ENCODE measurements around the gene PLBD1.

PLBD1 gene

DNA sequence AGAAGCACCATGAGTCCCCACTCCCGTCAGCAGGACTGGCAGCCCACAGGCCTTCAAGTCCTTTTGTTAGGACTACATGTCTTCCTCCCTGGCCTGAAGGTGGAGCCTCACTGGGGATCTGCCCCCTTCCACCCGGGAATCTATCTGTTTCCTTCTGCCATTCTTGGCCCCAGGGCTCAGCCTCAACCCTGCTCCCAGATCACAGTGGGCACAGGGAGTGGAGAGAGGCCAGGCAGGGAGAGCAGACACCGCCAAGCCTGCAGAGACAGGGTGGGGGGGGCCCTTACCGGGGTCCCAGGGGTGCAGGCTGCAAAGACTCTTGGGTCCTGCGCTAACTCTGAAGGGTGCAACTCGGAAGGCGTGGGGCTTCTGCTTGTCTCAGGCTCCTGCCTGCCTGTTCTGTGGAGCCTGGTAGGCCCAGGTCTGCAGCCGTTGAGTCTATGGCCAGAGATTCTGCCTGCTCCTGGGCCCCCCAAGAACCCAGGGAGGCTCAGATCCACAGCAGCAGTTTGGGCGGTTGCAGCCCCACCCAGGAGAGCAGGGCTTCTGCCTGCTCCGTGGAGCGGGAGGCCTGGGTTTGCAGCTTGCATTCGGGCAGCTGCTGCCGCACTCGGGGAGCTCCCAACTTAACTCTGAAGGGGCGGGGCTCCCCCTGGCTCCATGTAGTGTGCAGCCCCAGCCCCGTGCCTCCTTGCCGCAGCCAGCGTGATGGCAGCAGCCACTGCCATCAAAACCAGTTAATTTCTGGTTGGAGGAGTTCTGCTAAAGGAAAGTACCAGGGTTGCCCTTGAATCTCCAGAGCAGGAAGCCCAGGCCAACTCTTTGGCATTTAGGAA, 21.7 kb upstream of the PLBD1 start:
- Histone ChIP-seq H3K9me3 (ENCODE audit: control insufficient read depth, low read length) (no peaks in the 10 kb centered on the region), H3K36me3 (ENCODE audit: control insufficient read depth, insufficient read depth, low read length, severe bottlenecking) (no peaks in the 10 kb centered on the region), H3K9ac (ENCODE audit: low read length) (no peak overlapping the region), H3K4me1 (ENCODE audit: control insufficient read depth, insufficient read depth, low read length) (no peaks in the 10 kb centered on the region), H3K4me3 (ENCODE audit: low read length) (no peak overlapping the region), H3K27me3 (replicated peaks; ENCODE audit: control insufficient read depth, insufficient read depth, low read length) (no peaks in the 10 kb centered on the region)
- DNase-seq (ENCODE audit: low read depth): no peak

DNA sequence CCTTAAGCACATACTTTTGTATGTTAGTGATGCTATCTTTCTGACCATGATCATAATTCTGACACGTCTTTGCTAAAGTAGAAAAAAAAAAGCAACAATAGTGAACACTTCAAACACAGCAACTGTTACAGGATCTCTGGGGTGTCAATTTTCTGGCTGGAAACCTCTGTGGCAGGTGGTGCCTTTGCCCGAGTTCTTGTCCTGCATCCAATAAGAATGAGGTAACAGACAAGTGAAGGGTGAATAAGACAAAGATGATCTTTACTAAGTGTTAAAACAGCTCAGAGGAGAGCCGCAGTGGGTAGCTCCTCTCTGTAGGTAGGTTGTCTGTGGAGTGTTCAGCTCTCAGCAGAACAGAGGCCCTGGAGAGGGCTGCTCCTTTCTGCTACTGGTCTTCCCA, 20.9 kb upstream of the PLBD1 start:
- no peaks in the 10 kb centered on the region for H3K36me3 ChIP-seq (ENCODE audit: control insufficient read depth, insufficient read depth, low read length, severe bottlenecking)
- H3K9me3 ChIP-seq (ENCODE audit: control insufficient read depth, low read length): no peaks in the 10 kb centered on the region
- H3K4me1 ChIP-seq (ENCODE audit: control insufficient read depth, insufficient read depth, low read length): no peaks in the 10 kb centered on the region
- H3K4me3 ChIP-seq (ENCODE audit: low read length): no peak overlapping the region
- no peak for DNase-seq (ENCODE audit: low read depth)
- H3K27me3 ChIP-seq (replicated peaks; ENCODE audit: control insufficient read depth, insufficient read depth, low read length): no peaks in the 10 kb centered on the region
- H3K9ac ChIP-seq (ENCODE audit: low read length): no peak overlapping the region

DNA sequence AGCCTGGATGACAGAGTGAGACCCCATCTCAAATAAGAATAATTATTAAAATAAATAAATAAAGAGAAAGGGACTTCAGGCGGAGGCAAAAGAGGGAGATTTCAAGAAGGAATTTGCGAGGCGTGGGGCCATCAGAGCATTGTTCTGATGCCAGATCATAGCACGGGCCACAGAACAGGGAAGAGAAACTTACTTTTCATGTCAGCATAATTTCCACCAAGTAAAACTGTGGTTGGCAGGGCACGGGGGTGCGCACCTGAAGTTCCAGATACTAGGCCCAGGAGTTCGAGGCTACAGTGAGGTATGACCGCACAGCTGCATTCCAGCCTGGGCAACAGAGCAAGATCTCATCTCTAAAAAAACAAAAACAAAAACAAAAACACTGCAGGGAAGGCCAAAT, 11.0 kb upstream of the PLBD1 start:
- H3K4me1 ChIP-seq (ENCODE audit: control insufficient read depth, insufficient read depth, low read length): no peaks in the 10 kb centered on the region
- no peak overlapping the region for H3K9ac ChIP-seq (ENCODE audit: low read length)
- no peak overlapping the region for H3K4me3 ChIP-seq (ENCODE audit: low read length)

DNA sequence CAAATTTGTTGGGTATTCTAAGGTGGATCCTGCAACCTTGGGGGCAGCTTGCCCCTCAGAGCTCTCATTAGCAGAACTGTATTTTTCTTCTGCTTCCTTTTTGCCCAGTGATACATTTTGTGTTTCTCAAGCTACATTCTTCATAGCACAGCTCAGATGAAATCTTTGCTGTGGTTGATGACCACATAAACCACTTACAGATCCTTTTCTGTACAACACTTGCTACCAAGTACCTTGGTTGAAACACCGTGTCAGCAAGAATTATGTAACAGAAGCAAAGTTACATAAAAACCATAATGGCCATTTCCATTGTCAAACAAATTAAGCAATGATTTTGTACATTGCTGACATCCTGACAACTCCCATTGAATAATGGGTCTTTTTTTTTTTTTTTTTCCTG, 9.7 kb upstream of the PLBD1 start:
- no peaks in the 10 kb centered on the region for H3K9me3 ChIP-seq (ENCODE audit: control insufficient read depth, low read length)
- no peak overlapping the region for H3K4me3 ChIP-seq (ENCODE audit: low read length)
- no peaks in the 10 kb centered on the region for H3K36me3 ChIP-seq (ENCODE audit: control insufficient read depth, insufficient read depth, low read length, severe bottlenecking)
- no peaks in the 10 kb centered on the region for H3K4me1 ChIP-seq (ENCODE audit: control insufficient read depth, insufficient read depth, low read length)
- no peak overlapping the region for H3K9ac ChIP-seq (ENCODE audit: low read length)
- no peak for DNase-seq (ENCODE audit: low read depth)
- no peaks in the 10 kb centered on the region for H3K27me3 ChIP-seq (replicated peaks; ENCODE audit: control insufficient read depth, insufficient read depth, low read length)

More for the DNA sequence above, 11.0 kb upstream of the PLBD1 start:
- Histone ChIP-seq H3K9me3 (ENCODE audit: control insufficient read depth, low read length) (no peaks in the 10 kb centered on the region), H3K27me3 (replicated peaks; ENCODE audit: control insufficient read depth, insufficient read depth, low read length) (no peaks in the 10 kb centered on the region), H3K36me3 (ENCODE audit: control insufficient read depth, insufficient read depth, low read length, severe bottlenecking) (no peaks in the 10 kb centered on the region)
- DNase-seq (ENCODE audit: low read depth): no peak

DNA sequence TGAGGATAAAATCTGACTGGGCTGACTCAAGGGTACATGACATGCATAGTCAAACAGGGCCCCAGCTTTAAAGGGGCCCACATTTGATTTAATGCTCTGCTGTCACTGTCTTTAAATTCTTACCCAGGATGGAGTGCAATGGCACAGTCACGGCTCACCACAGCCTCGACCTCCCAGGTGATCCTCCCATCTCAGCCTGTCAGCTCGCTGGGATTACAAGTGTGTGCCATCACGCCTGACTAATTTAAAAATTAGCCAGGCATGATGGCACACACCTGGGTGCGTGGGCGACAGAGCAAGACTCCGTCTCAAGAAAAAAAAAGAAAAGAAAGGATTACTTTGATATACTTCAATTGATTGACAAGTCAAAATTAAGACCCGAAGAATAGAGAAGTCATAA, 9.2 kb upstream of the PLBD1 start:
- Histone ChIP-seq H3K4me3 (ENCODE audit: low read length) (no peak overlapping the region), H3K9ac (ENCODE audit: low read length) (no peak overlapping the region), H3K9me3 (ENCODE audit: control insufficient read depth, low read length) (no peaks in the 10 kb centered on the region), H3K27me3 (replicated peaks; ENCODE audit: control insufficient read depth, insufficient read depth, low read length) (no peaks in the 10 kb centered on the region), H3K4me1 (ENCODE audit: control insufficient read depth, insufficient read depth, low read length) (no peaks in the 10 kb centered on the region), H3K36me3 (ENCODE audit: control insufficient read depth, insufficient read depth, low read length, severe bottlenecking) (no peaks in the 10 kb centered on the region)
- DNase-seq (ENCODE audit: low read depth): no peak

DNA sequence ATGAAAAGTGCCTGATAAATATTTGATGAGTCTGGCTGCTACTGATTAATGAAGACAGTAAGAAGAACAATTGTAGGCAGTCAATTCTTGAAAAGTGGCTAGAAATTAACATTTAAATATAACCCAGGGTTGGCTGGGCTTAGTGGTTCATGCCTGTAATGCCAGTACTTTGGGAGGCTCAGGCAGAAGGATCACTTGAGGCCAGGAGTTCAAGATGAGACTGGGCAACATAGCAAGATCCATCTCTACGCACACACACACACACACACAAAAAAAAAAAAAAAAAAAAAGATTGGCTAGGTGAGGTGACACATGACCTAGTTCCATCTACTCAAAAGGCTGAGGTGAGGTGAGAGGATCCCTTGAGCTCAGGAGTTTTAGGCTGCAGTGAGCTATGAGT, 7.9 kb upstream of the PLBD1 start:
- H3K9me3 ChIP-seq (ENCODE audit: control insufficient read depth, low read length): no peaks in the 10 kb centered on the region
- no peaks in the 10 kb centered on the region for H3K4me1 ChIP-seq (ENCODE audit: control insufficient read depth, insufficient read depth, low read length)
- H3K36me3 ChIP-seq (ENCODE audit: control insufficient read depth, insufficient read depth, low read length, severe bottlenecking): no peaks in the 10 kb centered on the region
- no peaks in the 10 kb centered on the region for H3K27me3 ChIP-seq (replicated peaks; ENCODE audit: control insufficient read depth, insufficient read depth, low read length)
- no peak for DNase-seq (ENCODE audit: low read depth)
- H3K9ac ChIP-seq (ENCODE audit: low read length): no peak overlapping the region
- H3K4me3 ChIP-seq (ENCODE audit: low read length): no peak overlapping the region

DNA sequence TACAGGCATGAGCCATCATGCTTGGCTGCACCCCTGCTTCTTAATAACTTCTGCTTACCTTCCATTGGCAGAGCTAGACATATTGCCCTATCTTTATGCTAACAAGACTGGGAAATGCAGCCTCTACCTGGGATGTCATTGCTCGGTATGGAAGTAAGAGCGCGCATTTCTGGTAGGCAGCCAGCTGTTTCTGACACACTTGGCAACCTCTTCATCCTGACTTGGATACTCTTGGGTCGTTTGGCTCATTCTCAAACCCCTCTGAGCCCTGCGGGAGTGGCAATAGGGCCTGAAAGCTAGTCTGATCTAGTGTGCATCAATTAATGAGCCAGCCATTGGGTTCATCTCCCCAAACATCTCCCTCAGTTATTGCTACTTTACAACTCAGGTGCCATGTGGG, 5.4 kb upstream of the PLBD1 start:
- H3K36me3 ChIP-seq (ENCODE audit: control insufficient read depth, insufficient read depth, low read length, severe bottlenecking): no peaks in the 10 kb centered on the region
- no peaks in the 10 kb centered on the region for H3K9me3 ChIP-seq (ENCODE audit: control insufficient read depth, low read length)
- H3K4me1 ChIP-seq (ENCODE audit: control insufficient read depth, insufficient read depth, low read length): peaks cover 1% of the 10 kb centered on the region
- H3K4me3 ChIP-seq (ENCODE audit: low read length): no peak overlapping the region
- DNase-seq (ENCODE audit: low read depth): no peak
- no peaks in the 10 kb centered on the region for H3K27me3 ChIP-seq (replicated peaks; ENCODE audit: control insufficient read depth, insufficient read depth, low read length)
- no peak overlapping the region for H3K9ac ChIP-seq (ENCODE audit: low read length)

DNA sequence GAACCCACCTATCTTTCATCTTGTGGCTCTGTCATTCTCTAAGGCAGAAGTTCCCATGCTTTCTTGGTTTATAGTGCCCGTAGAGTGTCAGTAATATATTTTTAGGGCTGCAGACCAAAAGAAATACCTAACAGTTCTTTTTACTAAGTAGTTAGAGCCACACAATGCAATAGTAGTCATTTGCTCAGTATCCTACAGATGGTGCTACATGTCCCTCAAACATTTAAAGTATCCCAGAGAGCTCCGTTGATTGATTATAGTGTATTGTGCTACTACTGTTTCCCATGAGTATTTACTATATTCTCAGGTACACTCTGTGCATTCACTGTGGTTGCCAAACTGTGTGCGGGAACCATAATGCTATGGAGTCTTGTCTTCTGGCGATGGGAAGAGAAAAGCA, 4.7 kb upstream of the PLBD1 start:
- peaks cover 7% of the 10 kb centered on the region for H3K4me1 ChIP-seq (ENCODE audit: control insufficient read depth, insufficient read depth, low read length)
- H3K36me3 ChIP-seq (ENCODE audit: control insufficient read depth, insufficient read depth, low read length, severe bottlenecking): no peaks in the 10 kb centered on the region
- DNase-seq (ENCODE audit: low read depth): no peak
- no peak overlapping the region for H3K9ac ChIP-seq (ENCODE audit: low read length)
- no peak overlapping the region for H3K4me3 ChIP-seq (ENCODE audit: low read length)
- H3K27me3 ChIP-seq (replicated peaks; ENCODE audit: control insufficient read depth, insufficient read depth, low read length): no peaks in the 10 kb centered on the region
- H3K9me3 ChIP-seq (ENCODE audit: control insufficient read depth, low read length): no peaks in the 10 kb centered on the region

DNA sequence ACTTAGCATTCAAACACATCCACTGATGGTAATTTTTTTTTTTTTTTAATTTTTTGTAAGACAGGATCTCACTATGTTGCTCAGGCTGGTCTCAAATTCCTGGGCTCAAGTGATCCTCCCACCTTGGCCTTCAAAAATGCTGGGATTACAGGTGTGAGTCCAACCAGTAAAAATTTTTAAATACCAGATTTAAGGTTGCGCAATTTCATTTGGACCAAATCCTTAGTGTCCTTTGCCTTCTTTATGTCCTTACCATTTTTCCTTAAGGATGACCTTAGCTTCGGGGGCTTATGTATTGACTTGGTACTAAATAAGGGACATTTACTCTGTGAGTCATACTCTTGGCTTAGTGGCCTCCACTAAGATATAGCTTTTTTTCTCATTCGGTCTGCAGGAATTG, 4.1 kb upstream of the PLBD1 start:
- Histone ChIP-seq H3K4me3 (ENCODE audit: low read length) (no peak overlapping the region), H3K9me3 (ENCODE audit: control insufficient read depth, low read length) (no peaks in the 10 kb centered on the region), H3K9ac (ENCODE audit: low read length) (no peak overlapping the region), H3K4me1 (ENCODE audit: control insufficient read depth, insufficient read depth, low read length) (peaks cover 11% of the 10 kb centered on the region), H3K36me3 (ENCODE audit: control insufficient read depth, insufficient read depth, low read length, severe bottlenecking) (no peaks in the 10 kb centered on the region), H3K27me3 (replicated peaks; ENCODE audit: control insufficient read depth, insufficient read depth, low read length) (no peaks in the 10 kb centered on the region)
- DNase-seq (ENCODE audit: low read depth): no peak

DNA sequence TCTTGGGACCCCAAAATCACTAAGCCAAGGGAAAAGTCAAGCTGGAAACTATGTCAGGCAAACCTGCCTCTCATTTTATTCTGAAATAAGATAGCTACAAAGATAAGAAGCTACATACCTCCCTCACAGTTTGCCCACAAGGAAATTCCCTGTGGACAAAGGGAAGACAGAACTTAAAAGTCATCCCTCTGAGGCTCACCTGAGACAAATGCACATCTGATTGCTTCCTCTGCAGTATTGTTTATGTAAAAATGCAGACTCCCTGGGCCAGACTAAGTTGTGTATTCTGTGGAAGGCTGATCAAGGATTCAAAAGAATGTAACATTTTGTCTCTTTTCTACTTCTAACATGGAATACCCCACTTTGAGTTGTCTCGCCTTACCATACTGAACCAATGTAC, 2.5 kb upstream of the PLBD1 start:
- Histone ChIP-seq H3K36me3 (ENCODE audit: control insufficient read depth, insufficient read depth, low read length, severe bottlenecking) (no peaks in the 10 kb centered on the region), H3K4me1 (ENCODE audit: control insufficient read depth, insufficient read depth, low read length) (peaks cover 12% of the 10 kb centered on the region), H3K9ac (ENCODE audit: low read length) (no peak overlapping the region), H3K9me3 (ENCODE audit: control insufficient read depth, low read length) (no peaks in the 10 kb centered on the region), H3K4me3 (ENCODE audit: low read length) (no peak overlapping the region), H3K27me3 (replicated peaks; ENCODE audit: control insufficient read depth, insufficient read depth, low read length) (no peaks in the 10 kb centered on the region)
- DNase-seq (ENCODE audit: low read depth): no peak

DNA sequence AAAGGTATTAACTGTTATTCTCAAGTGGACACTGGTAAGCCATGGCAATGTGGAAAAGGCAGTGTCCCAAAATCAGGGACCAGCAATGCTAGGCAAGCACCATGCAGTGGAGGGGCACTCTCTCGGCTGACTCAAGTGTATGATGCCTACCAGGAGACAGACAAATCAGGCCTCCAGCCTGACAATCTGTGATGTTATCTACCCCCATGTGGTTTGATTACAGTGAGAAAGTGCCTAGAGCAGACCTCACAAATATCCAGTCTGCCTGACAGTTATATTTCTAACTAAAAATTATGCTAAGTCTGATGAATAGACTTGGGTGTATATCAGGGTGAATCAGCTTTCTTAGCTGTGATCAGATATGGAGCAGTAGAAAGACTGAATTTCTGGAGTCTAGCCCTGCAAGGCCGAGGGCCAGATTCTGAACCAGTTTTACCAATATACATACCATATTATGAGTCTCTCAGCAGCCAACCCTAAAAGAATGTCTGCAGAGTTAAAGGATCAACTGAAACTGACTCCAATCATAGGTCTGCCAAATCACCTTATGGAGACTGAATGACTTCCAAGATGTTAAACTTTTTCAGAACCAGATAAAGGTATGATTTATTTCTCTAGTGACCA, 3.2 kb downstream of the PLBD1 start:
- no peaks in the 10 kb centered on the region for H3K27me3 ChIP-seq (replicated peaks; ENCODE audit: control insufficient read depth, insufficient read depth, low read length)
- peaks cover 12% of the 10 kb centered on the region for H3K4me1 ChIP-seq (ENCODE audit: control insufficient read depth, insufficient read depth, low read length)
- no peak overlapping the region for H3K4me3 ChIP-seq (ENCODE audit: low read length)
- H3K9me3 ChIP-seq (ENCODE audit: control insufficient read depth, low read length): no peaks in the 10 kb centered on the region
- DNase-seq (ENCODE audit: low read depth): no peak
- no peaks in the 10 kb centered on the region for H3K36me3 ChIP-seq (ENCODE audit: control insufficient read depth, insufficient read depth, low read length, severe bottlenecking)
- H3K9ac ChIP-seq (ENCODE audit: low read length): no peak overlapping the region
